ENCODE measurements around the gene HMGN3. TPM values are rescaled to one million over a fixed set of nuclear protein-coding genes. Genes with fewer than 3 reads are reported as not detected.

HMGN3 gene
- total and polyA plus RNA-seq, 3 donors from 2014 or later, result 132 to 157 (median 134) TPM

- Histone ChIP-seq H3K27ac (no peak overlapping the region), H3K4me3 (no peak overlapping the region), H3K27me3 (no peaks in the 10 kb centered on the region), H3K36me3 (ENCODE audit: low read depth, missing control alignments) (no peaks in the 10 kb centered on the region), H3K9me3 (no peaks in the 10 kb centered on the region), H3K4me1 (no peaks in the 10 kb centered on the region)
- TF ChIP-seq CTCF (IDR thresholded peaks at IDR 0.05) (no peak), POLR2A (IDR thresholded peaks at IDR 0.05) (no peak)
- no peak for DNase-seq
- intact Hi-C loops (cut with DNase I; ENCODE audit: low total_unique reads), result no loop called here
- WGBS, 2 donors, result 82 to 88% methylated on average over 5 of the region's 5 CpGs
These were observed 64.1 kb downstream of the HMGN3 start for GRCh38 chr6:79170431-79170830.

GRCh38 chr6:79168695-79168980 lies 65.8 kb downstream of the HMGN3 start:
- Histone ChIP-seq H3K27me3 (no peaks in the 10 kb centered on the region), H3K36me3 (ENCODE audit: low read depth, missing control alignments) (no peaks in the 10 kb centered on the region), H3K4me1 (no peaks in the 10 kb centered on the region), H3K9me3 (no peaks in the 10 kb centered on the region), H3K27ac (no peak overlapping the region), H3K4me3 (no peak overlapping the region)
- TF ChIP-seq POLR2A (IDR thresholded peaks at IDR 0.05) (no peak), CTCF (IDR thresholded peaks at IDR 0.05) (no peak)
- WGBS, 2 donors, result 59 to 69% methylated on average over 2 of the region's 2 CpGs
- DNase-seq, result no peak
- intact Hi-C loops (cut with DNase I; ENCODE audit: low total_unique reads), result no loop called here

- intact Hi-C loops (cut with DNase I; ENCODE audit: low total_unique reads), result no loop called here
- DNase-seq, result no peak
- WGBS, 2 donors, result 56 to 60% methylated on average over 9 of the region's 9 CpGs
- no peaks in the 10 kb centered on the region for H3K9me3 ChIP-seq
- TF ChIP-seq POLR2A (IDR thresholded peaks at IDR 0.05), result no peak
- TF ChIP-seq CTCF (IDR thresholded peaks at IDR 0.05), result no peak
- no peaks in the 10 kb centered on the region for H3K36me3 ChIP-seq (ENCODE audit: low read depth, missing control alignments)
- H3K4me1 ChIP-seq, result no peaks in the 10 kb centered on the region
- no peak overlapping the region for H3K27ac ChIP-seq
- no peak overlapping the region for H3K4me3 ChIP-seq
- H3K27me3 ChIP-seq, result no peaks in the 10 kb centered on the region
These were observed 66.4 kb downstream of the HMGN3 start for GRCh38 chr6:79167931-79168694.

GRCh38 chr6:79159846-79160245 lies 74.6 kb downstream of the HMGN3 start:
- no peaks in the 10 kb centered on the region for H3K9me3 ChIP-seq
- TF ChIP-seq CTCF (IDR thresholded peaks at IDR 0.05) (no peak), POLR2A (IDR thresholded peaks at IDR 0.05) (no peak)
- H3K36me3 ChIP-seq (ENCODE audit: low read depth, missing control alignments), result no peaks in the 10 kb centered on the region
- intact Hi-C loops (cut with DNase I; ENCODE audit: low total_unique reads), result no loop called here
- H3K4me3 ChIP-seq, result no peak overlapping the region
- H3K27me3 ChIP-seq, result no peaks in the 10 kb centered on the region
- H3K4me1 ChIP-seq, result no peaks in the 10 kb centered on the region
- no peak overlapping the region for H3K27ac ChIP-seq
- no peak for DNase-seq
- 71 to 88% methylated on average over 1 of the region's 1 CpG for WGBS, 2 donors

GRCh38 chr6:79158856-79159516 lies 75.5 kb downstream of the HMGN3 start:
- H3K36me3 ChIP-seq (ENCODE audit: low read depth, missing control alignments), result no peaks in the 10 kb centered on the region
- intact Hi-C loops (cut with DNase I; ENCODE audit: low total_unique reads), result no loop called here
- no peaks in the 10 kb centered on the region for H3K27me3 ChIP-seq
- H3K4me1 ChIP-seq, result no peaks in the 10 kb centered on the region
- DNase-seq, result no peak
- H3K9me3 ChIP-seq, result no peaks in the 10 kb centered on the region
- 93 to 97% methylated on average over 5 of the region's 5 CpGs for WGBS, 2 donors
- TF ChIP-seq CTCF (IDR thresholded peaks at IDR 0.05) (no peak), POLR2A (IDR thresholded peaks at IDR 0.05) (no peak)
- H3K4me3 ChIP-seq, result no peak overlapping the region
- no peak overlapping the region for H3K27ac ChIP-seq
